ENCODE data around the gene MMP25. TPM values are rescaled to one million over a fixed set of nuclear protein-coding genes. Genes with fewer than 3 reads are reported as not detected.

Gene MMP25
- total RNA-seq, 2 experiments from 2014 or later = 0.63 to 5.6 TPM

- Histone ChIP-seq H4K20me1 (ENCODE audit: insufficient read depth, low read length) (no peaks in the 10 kb centered on the region; the same call in 1 of the 2 replicates), H3K4me2 (ENCODE audit: low read length) (no peak overlapping the region), H3K36me3 (ENCODE audit: insufficient read depth, low read length) (peaks cover 16% of the 10 kb centered on the region), H3K79me2 (ENCODE audit: insufficient read depth, low read depth, low read length) (no peaks in the 10 kb centered on the region), H3K9me2 (ENCODE audit: insufficient read depth, low read length) (no peaks in the 10 kb centered on the region), H3K4me3 (ENCODE audit: low read depth, low read length, poor library complexity, severe bottlenecking) (no peak overlapping the region), H3K9me3 (ENCODE audit: low read length) (no peaks in the 10 kb centered on the region), H2AFZ (ENCODE audit: low read length) (no peak overlapping the region), H3K27ac (ENCODE audit: low read depth, low read length, poor library complexity, severe bottlenecking) (no peak overlapping the region), H3K4me1 (ENCODE audit: insufficient read depth, low read length, poor library complexity, severe bottlenecking) (peaks cover 35% of the 10 kb centered on the region)
- intact Hi-C loops (cut with micrococcal nuclease; ENCODE audit: unreplicated experiment) = no loop called here
- ChIA-PET CTCF (ENCODE audit: unreplicated experiment) (no interaction called here), POLR2A (no interaction called here)
- no peak for TF ChIP-seq CTCF (conservative IDR thresholded peaks at IDR 0.05; ENCODE audit: low read length)
- no peak for TF ChIP-seq EZH2phosphoT487 (IDR thresholded peaks at IDR 0.05; ENCODE audit: borderline replicate concordance, low read depth, low read length)
- TSS peak; percentile 7 for BruUV-seq (replicated peaks)
- no peak for DNase-seq (ENCODE audit: low spot score)
Measured at GRCh38 chr16:3026003-3026378, 20.4 kb upstream of the MMP25 start.

GRCh38 chr16:3026609-3027488 lies 19.5 kb upstream of the MMP25 start:
- no peak for DNase-seq (ENCODE audit: low spot score)
- CTCF ChIA-PET (ENCODE audit: unreplicated experiment) = interaction anchor here (1.5 kb wide), 1 partner anchor 23 kb away, joined by 5 read pairs; no protein-coding TSS in a partner anchor
- H3K79me2 ChIP-seq (ENCODE audit: insufficient read depth, low read depth, low read length) = no peaks in the 10 kb centered on the region
- H3K9me3 ChIP-seq (ENCODE audit: low read length) = no peaks in the 10 kb centered on the region
- H4K20me1 ChIP-seq (ENCODE audit: insufficient read depth, low read length) = no peaks in the 10 kb centered on the region; the same call in 1 of the 2 replicates
- H3K4me2 ChIP-seq (ENCODE audit: low read length) = no peak overlapping the region
- POLR2A ChIA-PET = no interaction called here
- H3K36me3 ChIP-seq (ENCODE audit: insufficient read depth, low read length) = peaks cover 16% of the 10 kb centered on the region
- no peak for TF ChIP-seq CTCF (conservative IDR thresholded peaks at IDR 0.05; ENCODE audit: low read length)
- no peak for TF ChIP-seq EZH2phosphoT487 (IDR thresholded peaks at IDR 0.05; ENCODE audit: borderline replicate concordance, low read depth, low read length)
- no peak overlapping the region for H2AFZ ChIP-seq (ENCODE audit: low read length)
- no peaks in the 10 kb centered on the region for H3K9me2 ChIP-seq (ENCODE audit: insufficient read depth, low read length)
- no peak overlapping the region for H3K27ac ChIP-seq (ENCODE audit: low read depth, low read length, poor library complexity, severe bottlenecking)
- H3K4me3 ChIP-seq (ENCODE audit: low read depth, low read length, poor library complexity, severe bottlenecking) = no peak overlapping the region
- intact Hi-C loops (cut with micrococcal nuclease; ENCODE audit: unreplicated experiment) = no loop called here
- peaks cover 27% of the 10 kb centered on the region for H3K4me1 ChIP-seq (ENCODE audit: insufficient read depth, low read length, poor library complexity, severe bottlenecking)
- BruUV-seq (replicated peaks) = no TSS peak

GRCh38 chr16:3027489-3027795 lies 18.9 kb upstream of the MMP25 start:
- no peak overlapping the region for H3K27ac ChIP-seq (ENCODE audit: low read depth, low read length, poor library complexity, severe bottlenecking)
- no peaks in the 10 kb centered on the region; the same call in 1 of the 2 replicates for H4K20me1 ChIP-seq (ENCODE audit: insufficient read depth, low read length)
- no peak overlapping the region for H2AFZ ChIP-seq (ENCODE audit: low read length)
- no peaks in the 10 kb centered on the region for H3K9me3 ChIP-seq (ENCODE audit: low read length)
- ChIA-PET CTCF (ENCODE audit: unreplicated experiment) (interaction anchor here (0.6 to 1.6 kb wide), 5 partner anchors 11 to 275 kb away, joined by 4 to 12 read pairs (median 5); partner anchors contain the start of gene SRRM2), POLR2A (interaction anchor here (0.6 to 1.1 kb wide), 2 partner anchors 8 to 108 kb away, joined by 3 read pairs; no protein-coding TSS in a partner anchor)
- intact Hi-C loops (cut with micrococcal nuclease; ENCODE audit: unreplicated experiment) = no loop called here
- H3K9me2 ChIP-seq (ENCODE audit: insufficient read depth, low read length) = no peaks in the 10 kb centered on the region
- no peak overlapping the region for H3K4me2 ChIP-seq (ENCODE audit: low read length)
- H3K4me3 ChIP-seq (ENCODE audit: low read depth, low read length, poor library complexity, severe bottlenecking) = no peak overlapping the region
- TF ChIP-seq CTCF (conservative IDR thresholded peaks at IDR 0.05; ENCODE audit: low read length) = no peak
- TF ChIP-seq EZH2phosphoT487 (IDR thresholded peaks at IDR 0.05; ENCODE audit: borderline replicate concordance, low read depth, low read length) = no peak
- DNase-seq (ENCODE audit: low spot score) = no peak
- peaks cover 21% of the 10 kb centered on the region for H3K4me1 ChIP-seq (ENCODE audit: insufficient read depth, low read length, poor library complexity, severe bottlenecking)
- H3K79me2 ChIP-seq (ENCODE audit: insufficient read depth, low read depth, low read length) = no peaks in the 10 kb centered on the region
- BruUV-seq (replicated peaks) = no TSS peak
- peaks cover 16% of the 10 kb centered on the region for H3K36me3 ChIP-seq (ENCODE audit: insufficient read depth, low read length)

Measured in OCI-LY7 (cell line).